Right atrium auricular region (tissue), 2 donors: ENCODE data around the gene DDN. TPM values are rescaled to one million over a fixed set of nuclear protein-coding genes. Genes with fewer than 3 reads are reported as not detected.

Source experiments
- DNase-seq: peaks from one replicate; pipeline ENCODE4 v3.0.0-alpha.2; 2019; ENCODE audit warnings: low spot score
- H3K27ac ChIP-seq, 2 donors: fragments of 200-600 bp; sonication (generic); 1 replicate in 1 of 2; 2 replicates in 1 of 2; pipeline ENCODE4 v1.5.1; 2016 to 2019
- H3K27me3 ChIP-seq, 2 donors: fragments of 200-600 bp; sonication (generic); one replicate each; pipeline versions ENCODE4 v1.5.1 to v1.6.0; 2017 to 2019
- H3K36me3 ChIP-seq: fragments of 200-600 bp; sonication (generic); one replicate; pipeline ENCODE4 v1.5.1; 2016
- H3K4me1 ChIP-seq, 2 donors: fragments of 200-600 bp; sonication (generic); one replicate each; pipeline versions ENCODE4 v1.5.1 to v1.6.0; 2017 to 2019
- H3K4me3 ChIP-seq, 2 donors: fragments of 200-600 bp; sonication (generic); 1 replicate in 1 of 2; 2 replicates in 1 of 2; pipeline ENCODE4 v1.5.1; 2017 to 2019; ENCODE audit warnings: mild to moderate bottlenecking in 1 of 2, moderate library complexity in 1 of 2
- H3K9me3 ChIP-seq, 2 donors: fragments of 200-600 bp; sonication (generic); one replicate each; pipeline ENCODE4 v1.5.1; 2019
- CTCF ChIP-seq, 2 donors: fragments of 200-600 bp; sonication (generic); IDR thresholded peaks; one replicate each; pipeline ENCODE4 v1.5.1; 2019; ENCODE audit warnings: antibody characterized with exemption in 2 of 2
- total RNA-seq, 2 donors: library from RNA; depleted of rRNA; stranded (reverse); fragments of >200 nt; gene quantifications; one replicate each; pipeline ENCODE4 v1.1.0, GENCODE V29; 2016

Gene DDN
- total RNA-seq, 2 donors from 2014 or later: 0.44 to 0.67 TPM

- Histone ChIP-seq H3K27ac (no peak within 1 kb of the TSS), H3K9me3 (no peaks in the 10 kb centered on the region), H3K36me3 (no peaks in the 10 kb centered on the region), H3K4me3 (peak within 1 kb of the TSS in 1 of 2 donors; percentile 45), H3K27me3 (peaks cover 7 to 40% of the 10 kb centered on the region in 2 donors), H3K4me1 (peaks cover 0 to 47% of the 10 kb centered on the region in 2 donors)
- peak in 1 of 2 donors; percentile 51 for TF ChIP-seq CTCF (IDR thresholded peaks at IDR 0.05)
- no peak for DNase-seq
Observed at GRCh38 chr12:48978291-48978740, 20.9 kb downstream of the DDN start, which contains the start of gene WNT1. WNT1 (plus strand) TSS chr12:48978322; CDS start chr12:48978651, 329 bp downstream.

GRCh38 chr12:48977290-48978281, 21.6 kb downstream of the DDN start:
- Histone ChIP-seq H3K27me3 (peaks cover 7 to 40% of the 10 kb centered on the region in 2 donors), H3K9me3 (no peaks in the 10 kb centered on the region), H3K27ac (no peak overlapping the region), H3K4me3 (peak overlapping the region in 1 of 2 donors; percentile 45), H3K36me3 (no peaks in the 10 kb centered on the region), H3K4me1 (peaks cover 0 to 50% of the 10 kb centered on the region in 2 donors)
- peak; percentile 75 to 81 for TF ChIP-seq CTCF (IDR thresholded peaks at IDR 0.05)
- no peak for DNase-seq

- H3K4me1 ChIP-seq: peaks cover 0 to 55% of the 10 kb centered on the region in 2 donors
- H3K27ac ChIP-seq: peak overlapping the region in 1 of 2 donors; percentile 21
- TF ChIP-seq CTCF (IDR thresholded peaks at IDR 0.05): peak; percentile 56 to 70
- H3K9me3 ChIP-seq: no peaks in the 10 kb centered on the region
- H3K27me3 ChIP-seq: peaks cover 9 to 28% of the 10 kb centered on the region in 2 donors
- DNase-seq: peak; percentile 85
- H3K36me3 ChIP-seq: no peaks in the 10 kb centered on the region
- H3K4me3 ChIP-seq: no peak overlapping the region
Observed at GRCh38 chr12:48973941-48974673, 25.1 kb downstream of the DDN start.

- peaks cover 0 to 49% of the 10 kb centered on the region in 2 donors for H3K4me1 ChIP-seq
- no peaks in the 10 kb centered on the region for H3K9me3 ChIP-seq
- peaks cover 4 to 23% of the 10 kb centered on the region in 2 donors for H3K27me3 ChIP-seq
- H3K27ac ChIP-seq: peak overlapping the region; percentile 15 to 67
- DNase-seq: peak; percentile 83
- no peaks in the 10 kb centered on the region for H3K36me3 ChIP-seq
- TF ChIP-seq CTCF (IDR thresholded peaks at IDR 0.05): no peak
- H3K4me3 ChIP-seq: no peak overlapping the region
Observed at GRCh38 chr12:48973531-48973930, 25.6 kb downstream of the DDN start.

- H3K27me3 ChIP-seq: peaks cover 3 to 18% of the 10 kb centered on the region in 2 donors
- H3K36me3 ChIP-seq: no peaks in the 10 kb centered on the region
- H3K4me1 ChIP-seq: peaks cover 0 to 44% of the 10 kb centered on the region in 2 donors
- no peak for TF ChIP-seq CTCF (IDR thresholded peaks at IDR 0.05)
- no peaks in the 10 kb centered on the region for H3K9me3 ChIP-seq
- peak overlapping the region; percentile 15 to 67 for H3K27ac ChIP-seq
- H3K4me3 ChIP-seq: no peak overlapping the region
- DNase-seq: no peak
Observed at GRCh38 chr12:48972952-48973483, 26.2 kb downstream of the DDN start.
